Measurements from ENCODE around the gene PCDHAC2.

The PCDHAC2 gene

DNA sequence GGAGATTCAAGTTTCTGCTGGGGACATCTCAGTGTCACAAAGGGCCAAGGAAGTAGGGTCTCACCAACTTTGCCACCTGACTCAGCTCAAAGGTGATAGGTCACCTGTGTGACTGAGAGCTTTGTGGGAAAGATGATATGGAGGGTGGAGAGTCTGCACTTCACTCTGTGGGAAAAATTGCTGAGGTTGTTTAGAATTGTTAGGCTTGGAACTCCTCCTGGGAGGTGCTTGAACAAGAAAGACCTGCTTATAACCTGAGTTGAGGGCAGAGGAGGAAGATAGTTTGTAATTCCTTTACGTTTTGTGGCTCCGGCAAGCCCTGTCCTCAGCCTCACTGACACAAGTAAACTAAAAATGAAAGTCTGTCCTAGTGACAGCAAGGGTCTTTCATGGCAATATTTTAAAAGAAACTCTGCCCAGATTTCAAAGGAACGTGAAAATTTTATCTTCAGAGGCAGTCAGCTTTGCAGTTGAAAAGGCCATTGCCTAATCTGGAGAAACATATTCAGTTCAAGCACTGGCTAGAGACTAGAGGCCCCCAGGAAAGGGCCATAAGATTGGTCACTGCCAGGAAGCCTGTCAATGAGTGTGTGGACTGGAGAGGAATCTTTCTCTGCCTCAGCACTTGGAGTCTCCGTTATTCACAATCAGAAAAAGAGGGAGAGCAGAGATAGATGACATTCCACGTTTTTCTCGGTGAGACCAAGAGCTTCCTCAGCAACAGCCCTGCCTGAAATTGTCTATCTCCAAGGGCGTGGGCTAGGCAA is 23.2 kb downstream of the PCDHAC2 start:
- DNase-seq = no peak

GRCh38 chr5:140992828-140993227 is 26.6 kb downstream of the PCDHAC2 start:
- DNase-seq = no peak

- no peak for DNase-seq
These were observed 29.8 kb downstream of the PCDHAC2 start for GRCh38 chr5:140996060-140996459.

- no peak for DNase-seq
These were observed 32.7 kb downstream of the PCDHAC2 start for GRCh38 chr5:140998921-140999410.

GRCh38 chr5:141001446-141001843 is 35.2 kb downstream of the PCDHAC2 start:
- peak; percentile 48 for DNase-seq

GRCh38 chr5:141001844-141002604 is 35.7 kb downstream of the PCDHAC2 start:
- DNase-seq = peak; percentile 68

- no peak for DNase-seq
These were observed 36.3 kb downstream of the PCDHAC2 start for GRCh38 chr5:141002605-141002965.

DNA sequence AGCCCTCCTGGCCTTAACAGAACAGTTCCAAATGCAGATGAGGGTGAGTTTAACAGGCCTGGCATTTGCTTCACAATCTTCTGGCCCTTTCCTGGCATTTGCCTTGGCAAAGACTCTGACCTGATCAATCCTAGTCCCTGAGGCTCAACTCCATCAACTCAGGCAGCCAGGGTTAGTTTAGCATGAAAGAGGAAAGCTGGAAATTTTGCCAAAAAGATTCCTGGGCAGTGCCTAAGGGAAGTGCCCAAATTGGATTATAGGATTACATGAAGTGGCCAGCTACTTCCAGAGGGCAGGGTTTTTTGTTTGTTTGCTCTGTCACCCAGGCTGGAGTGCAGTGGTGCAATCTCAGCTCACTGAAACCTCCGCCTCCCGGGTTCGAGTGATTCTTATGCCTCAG is 36.8 kb downstream of the PCDHAC2 start:
- no peak for DNase-seq

GRCh38 chr5:141003791-141004611 is 37.7 kb downstream of the PCDHAC2 start:
- DNase-seq = no peak

GRCh38 chr5:141007791-141008190 is 41.5 kb downstream of the PCDHAC2 start:
- no peak for DNase-seq

GRCh38 chr5:141010047-141010793 is 43.9 kb downstream of the PCDHAC2 start:
- DNase-seq = no peak

DNA sequence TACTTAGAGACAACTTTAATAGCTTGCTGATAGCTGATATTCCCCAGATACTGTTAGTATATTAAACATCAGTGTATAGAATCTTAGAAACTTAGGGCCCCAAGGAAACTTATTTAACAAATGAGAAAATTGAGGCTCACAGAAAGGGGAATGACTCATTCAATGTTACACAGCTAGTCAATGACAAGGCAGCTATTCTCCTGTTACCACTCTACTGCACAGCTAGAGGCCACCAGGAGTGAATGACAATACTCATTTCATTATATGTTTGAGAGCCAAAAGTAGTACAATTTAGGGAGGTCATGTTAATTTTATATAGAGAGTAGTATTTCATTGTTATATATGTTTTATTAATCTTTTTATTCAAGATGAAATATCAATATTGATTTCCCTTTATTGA is 51.7 kb downstream of the PCDHAC2 start:
- no peak for DNase-seq
